CD4-positive, alpha-beta T cell treated with Interleukin-12 subunit alpha and Interleukin-12 subunit beta, for 1 hour (primary cell): ENCODE measurements around the gene COQ5.
"Not testable (repeated sequence)": the region's sequence is repeated elsewhere in the genome, so short reads cannot be mapped to it uniquely, and the experiment has no call there.

Experiments
- DNase-seq: peaks from one replicate; pipeline ENCODE4 v3.0.0-alpha.2; 2020

Gene COQ5, protein sequence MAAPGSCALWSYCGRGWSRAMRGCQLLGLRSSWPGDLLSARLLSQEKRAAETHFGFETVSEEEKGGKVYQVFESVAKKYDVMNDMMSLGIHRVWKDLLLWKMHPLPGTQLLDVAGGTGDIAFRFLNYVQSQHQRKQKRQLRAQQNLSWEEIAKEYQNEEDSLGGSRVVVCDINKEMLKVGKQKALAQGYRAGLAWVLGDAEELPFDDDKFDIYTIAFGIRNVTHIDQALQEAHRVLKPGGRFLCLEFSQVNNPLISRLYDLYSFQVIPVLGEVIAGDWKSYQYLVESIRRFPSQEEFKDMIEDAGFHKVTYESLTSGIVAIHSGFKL

DNA sequence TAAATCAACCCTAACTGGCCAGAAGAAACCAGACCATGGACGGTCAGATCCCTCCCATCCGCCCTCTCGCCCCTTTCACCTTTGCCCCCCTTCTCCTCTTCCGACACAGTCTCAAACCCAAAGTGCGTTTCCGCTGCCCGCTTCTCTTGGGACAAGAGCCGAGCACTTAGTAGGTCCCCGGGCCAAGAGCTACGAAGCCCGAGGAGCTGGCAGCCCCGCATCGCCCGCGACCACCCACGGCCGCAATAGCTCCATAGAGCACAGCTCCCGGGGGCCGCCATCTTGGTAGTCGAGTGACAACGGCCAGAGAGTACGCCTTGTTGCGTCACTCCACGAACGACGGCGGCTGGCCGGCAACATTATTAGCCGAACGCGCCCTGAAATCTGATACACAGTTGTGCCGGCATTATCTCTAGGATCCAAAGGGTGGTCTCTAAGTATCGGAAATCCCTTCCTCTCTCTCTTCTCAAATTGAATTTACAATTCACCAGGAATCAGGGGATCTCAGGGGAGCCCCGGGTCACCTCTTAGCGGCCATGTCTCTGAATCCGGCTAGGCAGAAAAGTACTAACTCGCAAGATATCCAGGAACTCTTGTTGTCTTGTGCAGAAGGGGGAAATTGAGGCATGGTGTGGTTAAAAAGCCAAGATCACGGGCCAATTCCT lies at the start of gene COQ5:
Gene COQ5 (minus strand): TSS at position 298 of the 665 bp plus-strand sequence. CDS start 17 bp downstream, at position 281.
- peak; percentile 89 for DNase-seq

DNA sequence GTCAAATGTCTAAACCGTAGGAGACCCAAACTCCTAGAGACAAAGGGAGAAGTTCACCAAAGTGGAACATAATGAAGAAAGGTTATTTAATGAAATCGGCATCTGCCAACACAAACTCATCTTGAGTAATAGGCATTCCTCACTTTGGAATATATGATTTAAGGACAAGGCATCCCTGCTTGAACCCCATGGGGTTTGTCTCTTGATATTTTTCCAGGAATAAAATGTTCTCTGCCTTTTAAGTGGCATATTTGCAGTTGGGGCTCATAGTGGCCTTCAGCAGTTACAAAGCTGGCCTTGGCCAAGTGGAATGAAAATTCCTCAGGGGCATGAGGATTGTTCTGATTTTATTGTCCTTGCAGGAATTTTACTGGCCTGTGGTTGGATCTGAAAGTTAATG lies 45.1 kb upstream of the COQ5 start:
- DNase-seq: no peak

DNA sequence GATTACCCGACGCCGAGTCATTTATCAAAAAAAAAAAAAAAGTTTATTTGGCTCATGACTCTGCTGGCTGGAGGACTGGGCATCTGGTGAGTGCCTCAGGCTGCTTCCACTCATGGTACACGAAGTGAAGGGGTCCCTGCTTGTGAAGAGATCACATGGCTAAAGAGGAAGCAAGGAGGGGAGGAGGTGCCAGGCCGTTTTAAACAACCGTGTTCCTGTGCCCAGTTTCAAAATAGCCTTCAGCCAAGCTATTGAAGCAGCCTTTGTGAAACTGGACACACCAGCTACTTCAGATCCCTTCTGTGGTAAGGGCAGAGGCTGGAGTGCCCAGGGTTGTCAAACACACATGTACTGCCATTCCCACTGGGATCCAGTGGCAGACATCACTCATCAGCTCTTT lies 44.6 kb upstream of the COQ5 start:
- no peak for DNase-seq

DNA sequence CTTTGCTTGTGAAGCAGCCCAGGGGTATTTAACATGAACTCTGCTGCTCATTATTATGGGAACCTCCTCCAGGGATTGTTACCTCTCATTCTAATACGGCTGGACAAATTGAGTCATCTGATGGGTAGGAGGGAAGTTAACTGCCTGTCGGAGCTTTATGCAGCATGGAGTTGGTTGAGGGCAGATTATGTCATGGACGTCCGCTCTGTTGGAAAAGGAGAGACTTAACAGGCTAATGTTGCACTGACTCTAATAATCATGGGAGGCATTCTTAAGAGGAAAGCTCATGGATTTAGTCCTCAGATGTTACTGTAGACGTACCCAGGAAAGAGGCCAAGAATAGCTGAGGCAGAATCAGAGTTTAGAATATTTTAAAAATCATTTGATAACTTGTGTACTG lies 42.3 kb upstream of the COQ5 start:
- DNase-seq: no peak

DNA sequence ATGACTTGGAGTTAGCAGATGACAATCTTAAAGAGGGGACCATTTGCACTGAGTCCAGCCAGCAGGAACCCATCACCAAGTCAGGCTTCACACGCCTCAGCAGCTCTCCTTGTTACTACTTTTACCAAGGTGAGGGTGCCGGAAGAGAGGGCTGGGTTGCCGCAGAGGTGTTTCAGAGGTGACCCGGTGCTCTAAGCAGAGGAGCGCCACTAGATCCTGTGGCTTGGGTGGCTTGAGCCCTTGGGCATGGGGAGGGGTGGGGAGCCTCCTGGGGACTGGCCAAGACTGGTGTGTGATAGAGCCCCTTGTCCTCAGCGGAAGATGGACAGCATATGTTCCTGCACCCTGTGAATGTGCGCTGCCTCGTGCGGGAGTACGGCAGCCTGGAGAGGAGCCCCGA lies 34.5 kb upstream of the COQ5 start:
- DNase-seq: no peak

DNA sequence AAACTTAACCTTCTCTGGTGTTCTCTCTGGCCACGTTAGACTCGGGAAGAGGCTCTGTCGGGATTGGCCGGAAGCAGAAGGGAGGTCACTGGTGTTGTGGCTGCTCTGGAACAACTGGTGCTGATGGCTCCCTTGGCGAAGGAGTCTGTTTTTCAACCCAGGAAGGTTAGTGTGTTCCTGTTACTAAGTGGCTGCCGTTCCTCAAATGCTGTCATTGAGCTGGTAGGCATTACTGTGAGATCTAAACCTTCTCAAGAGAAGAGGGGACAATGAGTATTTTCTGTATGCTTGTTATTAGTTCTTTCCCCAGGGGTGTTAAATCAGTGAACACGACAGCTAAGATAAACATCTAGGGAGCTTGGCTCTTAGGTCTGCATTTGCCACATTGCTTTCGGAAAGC lies 33.9 kb upstream of the COQ5 start:
- DNase-seq: no peak

DNA sequence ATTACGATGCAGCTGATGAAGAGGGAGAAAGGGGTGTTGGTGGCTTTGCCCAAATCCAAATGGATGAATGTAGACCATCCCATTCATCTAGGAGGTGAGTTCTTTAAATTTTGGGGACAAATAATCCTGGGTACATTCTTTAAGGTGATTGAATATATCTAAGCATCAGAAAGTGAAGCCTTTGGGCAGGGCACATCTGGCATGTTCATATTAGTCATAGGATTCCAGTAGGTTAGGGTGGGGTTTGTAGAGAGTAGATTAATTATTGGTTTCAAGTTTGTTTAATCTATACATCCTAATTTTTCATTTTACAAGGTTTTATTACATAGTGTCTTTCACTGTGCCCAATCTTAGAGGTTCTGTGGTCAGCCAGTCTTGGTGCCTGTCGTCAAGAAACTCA lies 28.6 kb upstream of the COQ5 start:
- no peak for DNase-seq

DNA sequence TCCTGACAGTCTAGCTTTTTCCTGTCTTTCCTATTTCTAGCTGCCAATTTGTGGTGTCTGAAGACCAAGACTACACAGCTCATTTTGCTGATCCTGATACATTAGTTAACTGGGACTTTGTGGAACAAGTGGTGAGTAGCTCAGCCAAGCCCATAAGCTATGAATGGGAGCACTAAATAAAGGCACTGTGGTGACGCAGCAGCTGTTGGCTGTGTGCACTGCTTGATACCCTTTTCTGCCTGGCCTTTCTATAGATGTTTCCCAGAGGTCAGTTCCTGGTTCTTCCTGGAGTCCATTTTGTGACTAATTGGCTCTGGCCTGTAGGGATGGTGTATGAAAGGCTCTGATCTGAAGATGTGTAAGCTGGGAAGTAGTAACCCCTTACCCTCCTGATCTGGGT lies 25.7 kb upstream of the COQ5 start:
- DNase-seq: no peak

DNA sequence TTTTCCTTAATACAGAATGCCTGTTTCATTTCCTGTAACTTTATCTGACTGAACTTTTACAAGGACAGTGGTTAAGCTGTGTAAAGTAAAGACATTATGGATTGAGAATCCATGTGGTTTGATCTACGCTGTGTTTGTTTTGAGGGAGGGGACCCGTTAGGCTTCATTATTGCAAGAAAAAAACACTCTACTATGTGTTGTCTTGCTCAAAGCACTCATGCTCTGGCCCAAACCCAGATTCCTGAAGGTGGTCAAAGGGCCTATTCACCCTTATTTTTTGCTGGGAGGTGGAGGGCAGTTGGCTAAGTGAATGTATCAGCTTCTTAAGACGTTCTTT lies 17.1 kb upstream of the COQ5 start:
- no peak for DNase-seq

DNA sequence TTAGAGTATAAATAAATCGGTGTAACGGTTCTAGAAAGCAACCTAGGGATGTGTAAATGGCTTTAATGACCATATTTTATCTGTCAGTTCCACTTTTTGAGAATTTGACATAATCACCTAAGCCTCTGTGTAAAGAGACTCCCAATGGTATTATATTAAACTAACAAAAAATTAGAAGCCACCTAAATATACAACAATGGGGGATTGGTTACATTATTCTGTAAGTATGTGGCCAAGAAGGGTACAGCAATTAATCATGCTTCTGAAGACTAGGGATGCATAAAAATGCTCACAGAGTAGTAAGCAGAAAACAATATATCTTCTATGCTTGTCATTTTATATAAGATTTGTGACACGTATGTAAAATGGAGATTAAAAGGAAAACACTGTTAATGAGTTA lies 15.7 kb upstream of the COQ5 start:
- DNase-seq: no peak

DNA sequence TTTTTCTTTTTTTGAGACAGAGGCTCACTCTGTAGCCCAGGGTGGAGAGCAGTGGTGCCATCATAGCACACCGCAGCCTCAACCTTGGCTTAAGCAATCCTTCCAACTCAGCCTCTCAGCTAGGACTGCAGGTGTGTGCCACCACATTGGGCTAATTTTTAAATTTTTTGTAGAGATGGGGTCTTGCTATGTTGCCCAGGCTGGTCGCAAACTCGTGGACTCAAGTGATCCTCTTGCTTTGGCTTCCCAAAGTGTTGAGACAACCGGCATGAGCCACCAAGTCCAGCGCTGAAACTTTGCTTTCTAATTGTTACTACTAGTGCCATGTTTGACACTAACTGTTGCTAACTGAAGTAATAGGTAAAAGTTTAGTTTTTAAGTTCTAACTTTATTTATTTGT lies 13.2 kb upstream of the COQ5 start:
- no peak for DNase-seq

DNA sequence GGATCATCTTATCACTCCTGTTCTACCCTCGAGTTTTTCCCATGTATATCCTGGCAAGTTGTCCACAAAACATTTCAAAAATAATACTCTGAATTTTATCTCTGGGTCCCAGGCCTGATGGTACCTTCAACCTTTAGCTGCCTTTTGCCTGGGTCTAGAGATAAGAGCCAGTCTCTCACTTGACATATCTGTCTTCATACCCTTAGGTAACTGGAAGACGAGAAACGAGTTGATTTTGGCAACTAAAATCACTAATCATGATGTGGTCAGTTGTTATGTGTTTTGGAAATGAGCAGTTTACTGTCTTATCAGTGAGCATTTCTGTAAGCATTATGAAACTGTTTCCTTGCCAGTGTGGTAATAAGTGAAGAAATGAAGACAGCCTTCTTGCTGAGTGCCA lies 11.5 kb upstream of the COQ5 start:
- DNase-seq: no peak

DNA sequence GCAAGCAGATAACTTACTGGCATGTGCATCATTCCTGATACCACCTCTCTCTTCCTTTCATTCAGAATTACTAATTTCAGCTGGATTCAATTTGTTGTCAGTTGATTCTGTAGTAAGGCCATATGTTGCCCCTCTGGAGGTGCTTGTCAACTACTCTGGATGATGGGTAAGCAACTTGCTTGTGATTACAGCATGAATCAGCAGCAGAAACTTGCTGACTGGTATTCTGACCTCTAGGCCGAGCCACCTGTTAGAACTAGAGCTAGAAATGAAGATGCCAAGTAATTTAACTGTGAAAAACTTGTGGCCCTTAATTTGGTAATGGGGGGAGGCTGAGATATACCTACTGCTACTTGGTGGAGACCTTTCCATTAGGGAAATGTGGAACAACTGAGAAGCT lies 10.3 kb upstream of the COQ5 start:
- DNase-seq: no peak

DNA sequence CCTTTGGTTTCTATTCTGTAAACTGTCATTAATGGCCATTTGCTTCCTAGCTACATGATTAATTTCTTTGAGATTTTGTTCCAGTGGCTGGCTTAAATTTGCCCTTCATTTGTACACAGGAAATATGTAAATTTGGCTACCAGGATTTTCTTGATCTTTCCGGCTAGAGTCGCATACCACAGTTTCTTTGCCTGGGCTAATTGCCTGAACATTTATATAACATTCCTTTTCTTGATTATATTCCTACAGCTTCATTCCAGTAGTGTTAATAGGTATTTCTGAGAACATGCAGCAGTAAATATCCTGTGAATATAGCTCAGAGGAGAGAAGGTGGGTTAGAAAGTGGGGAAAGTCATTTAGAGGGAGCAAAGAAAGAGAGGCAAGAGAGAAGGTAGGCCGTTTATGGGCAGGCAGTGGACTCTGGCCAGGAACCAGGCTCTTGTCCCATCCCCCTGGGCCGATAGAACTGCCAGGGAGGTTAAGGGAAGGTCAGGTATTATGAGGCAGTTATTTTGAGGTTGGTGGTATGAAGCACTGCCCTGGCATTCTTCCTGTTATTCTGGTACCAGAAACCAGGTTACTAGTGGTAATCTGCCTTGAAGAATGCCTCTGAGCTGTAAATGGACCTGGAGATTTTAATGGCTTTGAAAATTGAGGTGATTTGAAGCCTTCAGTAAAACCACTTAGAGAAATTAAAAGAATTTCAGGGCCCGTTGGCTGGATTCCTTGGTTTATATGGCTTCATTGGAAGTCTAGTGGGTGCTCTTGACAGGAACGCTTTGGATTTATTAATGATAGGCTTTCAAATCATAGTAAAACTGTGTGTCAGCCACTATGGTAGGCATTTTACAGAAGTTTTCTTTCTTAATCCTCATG lies 9.6 kb upstream of the COQ5 start:
- DNase-seq: no peak

DNA sequence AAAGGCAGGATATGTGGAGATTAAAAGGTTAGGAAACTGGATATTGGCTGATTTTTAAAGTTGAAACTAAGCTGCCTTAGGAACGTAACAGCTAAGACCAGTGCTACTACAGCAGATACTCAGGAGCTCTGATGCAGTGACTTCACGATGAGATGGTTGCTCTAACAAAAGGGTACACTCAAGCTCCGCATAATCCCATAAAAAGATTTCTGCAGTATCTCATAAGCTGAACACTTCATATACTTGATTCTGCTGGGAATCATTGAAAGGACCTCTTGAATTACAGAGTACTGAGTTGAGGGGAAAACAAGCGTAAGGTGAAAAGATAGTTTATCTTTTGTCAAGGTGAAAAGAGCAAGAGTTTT lies 8.9 kb upstream of the COQ5 start:
- DNase-seq: no peak

DNA sequence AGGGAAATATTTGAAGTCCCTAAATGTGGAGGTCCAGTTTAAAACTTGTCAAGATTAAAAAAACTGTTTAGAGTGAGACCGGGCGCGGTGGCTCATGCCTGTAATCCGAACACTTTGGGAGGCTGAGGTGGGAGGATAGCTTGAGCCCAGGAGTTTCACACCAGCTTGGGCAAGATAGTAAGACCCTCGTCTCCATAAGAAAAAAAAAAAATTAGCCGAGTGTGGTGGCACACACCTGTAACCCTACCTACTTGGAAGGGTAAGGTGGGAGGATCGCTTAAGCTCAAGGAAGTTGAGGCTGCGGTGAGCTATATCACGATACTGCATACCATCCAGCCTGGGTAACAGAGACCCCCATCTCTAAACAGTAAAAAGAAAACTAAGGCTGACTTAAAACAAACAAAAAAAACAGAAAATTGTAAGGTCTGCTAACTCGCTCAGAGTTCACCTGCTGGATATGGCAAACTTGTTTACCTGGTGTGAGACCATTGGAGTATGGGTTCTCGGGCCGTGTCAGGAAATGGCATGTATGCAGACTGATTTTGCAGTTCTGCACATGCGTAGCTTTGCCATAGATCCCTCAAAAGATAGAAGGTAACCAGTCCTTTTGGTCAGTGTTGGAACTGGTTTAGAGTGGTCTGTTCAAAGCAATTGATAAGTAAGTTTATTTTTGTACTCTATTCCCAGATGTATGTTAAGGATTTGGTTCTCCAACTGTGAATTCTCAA lies 7.3 kb upstream of the COQ5 start:
- DNase-seq: peak; percentile 50

DNA sequence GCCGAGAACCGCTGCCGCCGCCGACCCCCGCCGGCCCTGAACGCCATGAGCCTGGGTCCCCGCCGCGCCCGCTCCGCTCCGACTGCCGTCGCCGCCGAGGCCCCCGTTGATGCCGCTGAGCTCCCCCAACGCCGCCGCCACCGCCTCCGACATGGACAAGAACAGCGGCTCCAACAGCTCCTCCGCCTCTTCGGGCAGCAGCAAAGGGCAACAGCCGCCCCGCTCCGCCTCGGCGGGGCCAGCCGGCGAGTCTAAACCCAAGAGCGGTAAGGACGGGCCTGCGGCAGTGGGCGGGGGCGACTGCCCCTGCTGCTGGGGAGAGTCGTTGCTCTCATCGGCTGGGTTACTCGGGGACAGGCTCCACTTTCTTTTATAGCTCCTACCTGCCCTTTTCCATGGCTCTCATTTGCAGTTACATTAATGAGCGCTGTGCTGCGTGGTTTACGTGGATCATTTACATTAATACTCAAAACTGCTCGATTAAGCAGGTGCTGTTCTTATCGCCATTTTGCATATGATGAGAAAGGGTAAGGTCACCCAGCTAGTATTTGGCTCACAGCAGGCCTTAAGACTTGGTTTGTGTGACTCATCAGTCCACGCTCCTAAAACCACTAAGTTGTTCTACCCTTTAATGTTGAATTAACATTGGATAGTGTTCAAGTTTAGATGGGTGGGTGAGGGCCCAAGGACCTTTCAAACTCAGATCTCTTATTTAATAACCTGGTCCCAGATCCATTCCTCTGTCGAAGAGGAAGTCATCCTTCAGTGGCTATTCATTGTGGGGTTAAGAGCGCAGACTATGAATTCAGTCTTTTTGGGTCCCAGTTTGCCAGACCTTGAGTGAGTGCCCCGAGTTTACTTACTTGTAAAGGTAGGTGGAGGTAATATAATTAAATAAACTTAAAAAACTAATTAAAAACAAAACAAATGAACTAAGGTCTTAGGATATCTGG lies 6.0 kb upstream of the COQ5 start:
- DNase-seq: peak; percentile 60

DNA sequence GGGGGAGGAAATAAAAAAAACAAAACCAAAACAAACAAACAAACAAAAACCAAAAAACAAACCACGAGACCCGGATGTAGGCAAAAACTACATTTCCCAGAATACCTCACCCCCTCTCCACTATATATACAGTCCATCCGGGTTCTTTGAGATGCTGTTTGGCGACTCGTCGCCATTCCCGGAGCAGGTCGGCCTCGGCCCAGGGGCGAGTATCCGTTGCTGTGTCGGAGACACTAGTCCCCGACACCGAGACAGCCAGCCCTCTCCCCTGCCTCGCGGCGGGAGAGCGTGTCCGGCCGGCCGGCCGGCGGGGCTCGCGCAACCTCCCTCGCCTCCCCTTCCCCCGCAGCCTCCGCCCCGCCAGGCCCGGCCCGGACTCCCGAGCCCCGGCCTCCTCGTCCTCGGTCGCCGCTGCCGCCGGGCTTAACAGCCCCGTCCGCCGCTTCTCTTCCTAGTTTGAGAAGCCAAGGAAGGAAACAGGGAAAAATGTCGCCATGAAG lies 5.3 kb upstream of the COQ5 start, which contains the start of gene RNF10:
Gene RNF10 (plus strand): TSS at position 154 of the 500 bp plus-strand sequence. CDS start 456 bp downstream, outside the sequence.
- peak; percentile 91 for DNase-seq

DNA sequence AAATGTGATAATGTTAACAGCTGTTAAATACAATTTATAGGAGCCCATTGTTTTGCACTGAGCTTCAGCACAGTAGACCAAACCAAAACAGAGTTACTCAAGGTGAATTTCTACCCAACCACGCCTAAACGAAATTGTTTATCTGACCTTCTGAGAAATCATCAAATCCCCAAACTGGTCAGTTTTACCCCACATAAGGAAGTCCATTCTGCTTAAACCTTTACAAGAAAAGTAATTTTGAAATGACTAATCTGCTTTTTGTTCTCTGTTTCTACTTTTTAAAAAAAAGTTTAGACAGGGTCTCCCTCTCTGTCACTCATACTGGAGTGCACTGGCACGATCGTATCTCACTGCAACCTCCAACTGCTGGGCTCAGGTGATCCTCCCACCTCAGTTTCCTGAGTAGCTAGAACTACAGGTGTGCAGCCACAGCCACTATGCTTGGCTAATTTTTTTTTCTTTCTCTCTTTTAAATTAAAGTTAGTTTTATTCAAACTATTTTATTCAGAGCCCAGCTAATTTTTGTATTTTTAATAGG lies 3.8 kb upstream of the COQ5 start:
- DNase-seq: no peak

DNA sequence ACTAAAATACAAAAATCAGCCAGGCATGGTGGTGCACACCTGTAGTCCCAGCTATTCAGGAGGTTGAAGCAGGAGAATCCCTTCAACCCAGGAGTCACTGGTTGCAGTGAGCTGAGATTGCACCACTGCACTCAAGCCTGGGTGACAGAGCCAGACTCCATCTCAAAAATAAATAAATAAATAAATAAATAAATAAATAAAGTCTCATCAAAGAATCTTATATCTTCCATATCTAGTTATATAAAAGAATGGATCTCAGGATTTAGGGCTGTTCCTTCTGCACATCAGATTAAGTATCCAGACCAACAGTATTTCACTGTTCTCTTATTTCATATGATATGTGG lies 1.4 kb upstream of the COQ5 start:
- DNase-seq: not testable (repeated sequence)

DNA sequence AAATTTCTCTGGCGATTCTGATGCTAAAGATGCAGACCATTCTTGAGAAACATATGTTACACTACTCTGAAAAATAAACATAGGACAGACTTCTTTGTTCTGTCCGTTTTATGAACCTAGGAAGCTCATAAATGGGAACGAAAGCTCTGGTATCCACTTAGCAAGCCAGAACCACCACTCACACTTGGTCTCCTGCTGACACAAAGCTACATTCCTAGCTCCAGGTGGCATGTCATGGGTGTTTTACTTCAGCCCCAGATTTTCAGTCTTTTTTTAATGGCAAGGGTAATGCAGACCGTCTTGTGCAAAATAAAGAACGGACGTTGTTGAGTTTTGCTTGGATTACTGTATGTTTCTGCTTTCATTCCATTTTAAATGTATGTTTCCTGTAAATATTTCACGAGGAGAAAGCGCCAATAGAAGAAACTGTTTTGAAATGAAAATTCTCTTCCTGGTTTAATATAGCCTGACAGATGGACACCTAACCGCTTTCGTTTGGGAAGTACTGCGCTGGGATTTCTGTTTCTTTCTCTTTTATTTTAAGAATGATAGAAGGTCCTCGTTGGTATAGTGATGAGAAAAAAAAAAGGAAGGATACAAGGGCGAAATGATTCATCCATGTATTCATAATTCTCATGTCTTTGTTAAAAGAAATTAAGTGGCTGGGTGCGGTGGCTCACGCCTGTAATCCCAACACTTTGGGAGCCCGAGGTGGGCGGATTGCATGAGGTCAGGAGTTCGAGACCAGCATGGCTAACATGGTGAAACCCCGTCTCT lies 871 bp upstream of the COQ5 start:
- DNase-seq: no peak
